ENCODE data around the gene OSBPL9.

GRCh38 chr1:51673279-51673678 lies 56.4 kb downstream of the OSBPL9 start:
- TF ChIP-seq CTCF (IDR thresholded peaks at IDR 0.05 in 2 of 3, conservative IDR thresholded peaks at IDR 0.05 in 1 of 3; ENCODE audit: borderline replicate concordance in 1 of 3, insufficient read depth in 1 of 3, low read depth in 2 of 3, low read length in 2 of 3) = no peak
- TF ChIP-seq EZH2 (IDR thresholded peaks at IDR 0.05) = no peak
